Liver (tissue), 9 donors: ENCODE results near the gene LHFPL6. TPM values are rescaled to one million over a fixed set of nuclear protein-coding genes. Genes with fewer than 3 reads are reported as not detected.

Source experiments
- DNase-seq: peaks from one replicate; pipeline ENCODE4 v3.0.0-alpha.2; 2017; ENCODE audit warnings: low spot score
- H3K27ac ChIP-seq, 2 donors: one replicate each; pipeline ENCODE4 v1.7.0; 2013; ENCODE audit warnings: inconsistent platforms in 2 of 2, low read length in 2 of 2, control low read depth in 1 of 2, low read depth in 1 of 2, mild to moderate bottlenecking in 1 of 2
- H3K27me3 ChIP-seq, 4 donors: one replicate each; pipeline versions ENCODE4 v1.6.1 to v1.7.0; 2013; ENCODE audit warnings: low read length in 3 of 4, inconsistent platforms in 1 of 4, mild to moderate bottlenecking in 1 of 4, moderate library complexity in 1 of 4; ENCODE audit not compliant: control insufficient read depth in 4 of 4, insufficient read depth in 4 of 4
- H3K36me3 ChIP-seq, 4 donors: one replicate each; pipeline versions ENCODE4 v1.6.1 to v1.7.0; 2013; ENCODE audit warnings: low read length in 3 of 4, mild to moderate bottlenecking in 3 of 4, low read depth in 1 of 4, moderate library complexity in 1 of 4; ENCODE audit not compliant: control insufficient read depth in 4 of 4, insufficient read depth in 3 of 4
- H3K4me1 ChIP-seq, 4 donors: one replicate each; pipeline versions ENCODE4 v1.6.1 to v1.7.0; 2013; ENCODE audit warnings: low read length in 3 of 4, mild to moderate bottlenecking in 3 of 4, moderate library complexity in 1 of 4; ENCODE audit not compliant: control insufficient read depth in 4 of 4, insufficient read depth in 4 of 4
- H3K4me3 ChIP-seq, 3 donors: one replicate each; pipeline versions ENCODE4 v1.6.1 to v1.7.0; 2013; ENCODE audit warnings: low read length in 3 of 3, control low read depth in 1 of 3, low read depth in 1 of 3, mild to moderate bottlenecking in 1 of 3
- H3K9ac ChIP-seq, 2 donors: one replicate each; pipeline ENCODE4 v1.7.0; 2013; ENCODE audit warnings: low read length in 2 of 2, mild to moderate bottlenecking in 2 of 2, moderate library complexity in 2 of 2, control low read depth in 1 of 2, low read depth in 1 of 2
- H3K9me3 ChIP-seq, 4 donors: one replicate each; pipeline versions ENCODE4 v1.6.1 to v1.7.0; 2013; ENCODE audit warnings: low read length in 3 of 4; ENCODE audit not compliant: control insufficient read depth in 4 of 4
- EGR1 ChIP-seq, 2 donors: IDR thresholded peaks; 2 replicates each; pipeline ENCODE4 v1.6.1; 2016 to 2018; ENCODE audit warnings: antibody characterized with exemption in 2 of 2, low read depth in 2 of 2
- FOXA1 ChIP-seq: IDR thresholded peaks from 2 replicates; pipeline ENCODE4 v1.6.1; 2016; ENCODE audit warnings: antibody characterized with exemption
- FOXA2 ChIP-seq: IDR thresholded peaks from 2 replicates; pipeline ENCODE4 v1.6.1; 2016; ENCODE audit warnings: antibody characterized with exemption
- GABPA ChIP-seq, 2 donors: IDR thresholded peaks in 1 of 2; conservative IDR thresholded peaks in 1 of 2; 2 replicates each; pipeline ENCODE4 v1.6.1; 2016; ENCODE audit warnings: antibody characterized with exemption in 2 of 2, mild to moderate bottlenecking in 1 of 2, moderate library complexity in 1 of 2
- HNF4A ChIP-seq, 2 donors: conservative IDR thresholded peaks; 2 replicates each; pipeline ENCODE4 v1.6.1; 2016; ENCODE audit warnings: antibody characterized with exemption in 2 of 2, mild to moderate bottlenecking in 2 of 2
- HNF4G ChIP-seq: IDR thresholded peaks from 2 replicates; pipeline ENCODE4 v1.6.1; 2016; ENCODE audit warnings: antibody characterized with exemption
- JUND ChIP-seq, 2 donors: IDR thresholded peaks; 2 replicates each; pipeline ENCODE4 v1.6.1; 2016; ENCODE audit warnings: antibody characterized with exemption in 2 of 2
- NR2F2 ChIP-seq: IDR thresholded peaks from 2 replicates; pipeline ENCODE4 v1.6.1; 2016; ENCODE audit warnings: antibody characterized with exemption
- RAD21 ChIP-seq, 2 donors: IDR thresholded peaks; 2 replicates each; pipeline ENCODE4 v1.6.1; 2016; ENCODE audit warnings: antibody characterized with exemption in 2 of 2, mild to moderate bottlenecking in 2 of 2
- RXRA ChIP-seq, 2 donors: IDR thresholded peaks; 2 replicates each; pipeline ENCODE4 v1.6.1; 2017 to 2018; ENCODE audit warnings: antibody characterized with exemption in 2 of 2, mild to moderate bottlenecking in 1 of 2
- SP1 ChIP-seq: IDR thresholded peaks from 2 replicates; pipeline ENCODE4 v1.6.1; 2018; ENCODE audit warnings: antibody characterized with exemption, mild to moderate bottlenecking
- TAF1 ChIP-seq: conservative IDR thresholded peaks from 2 replicates; pipeline ENCODE4 v1.6.1; 2016; ENCODE audit warnings: antibody characterized with exemption, mild to moderate bottlenecking
- YY1 ChIP-seq: IDR thresholded peaks from 2 replicates; pipeline ENCODE4 v1.6.1; 2016; ENCODE audit warnings: antibody characterized with exemption, mild to moderate bottlenecking
- polyA plus RNA-seq, 2 donors: library from polyadenylated mRNA; stranded (reverse) in 1 of 2; unstranded in 1 of 2; fragments of 200-250 nt in 1 of 2; fragments of >200 nt in 1 of 2; fragmentation: Nextera tagmentation in 1 of 2; extraction: Ambion mirVana in 1 of 2; gene quantifications; one replicate each; pipeline versions ENCODE4 v1.2.1 to v1.2.3, GENCODE V29; 2013 to 2015
- total RNA-seq, 2 donors: library from RNA; depleted of rRNA; stranded (reverse); fragments of >200 nt; gene quantifications; one replicate each; pipeline ENCODE4 v1.2.3, GENCODE V29; 2014
- TF ChIP-seq, protein P1 (sequence below): fragments of 150-350 bp; IDR thresholded peaks from 2 replicates; pipeline ENCODE4 v1.5.1; 2017; ENCODE audit warnings: improper control_type of control experiment, low read depth, low read length; ENCODE audit not compliant: missing input control
- TF ChIP-seq, protein P2 (sequence below): IDR thresholded peaks from 2 replicates; pipeline ENCODE4 v1.6.1; 2016; ENCODE audit warnings: antibody characterized with exemption
- TF ChIP-seq, protein P3 (sequence below): IDR thresholded peaks from 2 replicates; pipeline ENCODE4 v1.6.1; 2016; ENCODE audit warnings: antibody characterized with exemption
- TF ChIP-seq, protein P4 (sequence below): IDR thresholded peaks from 2 replicates; pipeline ENCODE4 v1.6.1; 2016; ENCODE audit warnings: antibody characterized with exemption, mild to moderate bottlenecking
- TF ChIP-seq, protein P5 (sequence below): IDR thresholded peaks from 2 replicates; pipeline ENCODE4 v1.6.1; 2016; ENCODE audit warnings: antibody characterized with exemption
- donor health status: healthy.
- donor health status: healthy.
- donor health status: healthy.
- donor health status: healthy.
- donor health status: healthy.

LHFPL6 gene
- total and polyA plus RNA-seq, 4 donors, result 2.6 to 8.3 (median 5.5) TPM

DNA sequence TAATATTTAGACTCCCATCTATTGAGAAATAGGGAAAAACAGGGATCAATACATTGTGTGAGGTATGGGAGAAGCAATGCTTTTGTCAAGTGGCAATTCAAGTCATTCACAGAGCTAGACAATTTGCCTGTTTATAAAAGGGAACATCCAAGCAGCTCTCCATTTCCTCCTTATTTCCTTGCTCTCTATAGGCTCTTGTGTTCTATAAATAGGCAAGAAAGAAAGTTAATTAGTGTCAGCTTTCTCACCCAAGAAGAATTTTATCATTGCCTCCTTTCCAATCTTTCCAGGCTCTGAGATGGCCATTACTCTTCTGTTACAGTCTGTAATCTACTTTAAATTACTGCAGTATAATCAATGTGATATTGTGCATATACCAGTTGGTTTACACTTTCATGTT is 199.9 kb downstream of the LHFPL6 start:
- Histone ChIP-seq H3K4me3 (no peak overlapping the region), H3K4me1 (no peaks in the 10 kb centered on the region), H3K27ac (no peak overlapping the region), H3K9me3 (no peaks in the 10 kb centered on the region), H3K9ac (no peak overlapping the region), H3K27me3 (no peaks in the 10 kb centered on the region), H3K36me3 (no peaks in the 10 kb centered on the region)
- TF ChIP-seq FOXA2 (no peak), HNF4A (conservative IDR thresholded peaks at IDR 0.05) (no peak), HNF4G (no peak), SP1 (no peak), RXRA (IDR thresholded peaks at IDR 0.05) (no peak), FOXA1 (no peak), RAD21 (IDR thresholded peaks at IDR 0.05) (no peak), NR2F2 (no peak), JUND (IDR thresholded peaks at IDR 0.05) (no peak), YY1 (no peak), GABPA (IDR thresholded peaks at IDR 0.05 in 1 of 2, conservative IDR thresholded peaks at IDR 0.05 in 1 of 2) (no peak), TAF1 (no peak), EGR1 (IDR thresholded peaks at IDR 0.05; ENCODE audit: low read depth in 2 of 2) (no peak)
- TF ChIP-seq, protein P1, sequence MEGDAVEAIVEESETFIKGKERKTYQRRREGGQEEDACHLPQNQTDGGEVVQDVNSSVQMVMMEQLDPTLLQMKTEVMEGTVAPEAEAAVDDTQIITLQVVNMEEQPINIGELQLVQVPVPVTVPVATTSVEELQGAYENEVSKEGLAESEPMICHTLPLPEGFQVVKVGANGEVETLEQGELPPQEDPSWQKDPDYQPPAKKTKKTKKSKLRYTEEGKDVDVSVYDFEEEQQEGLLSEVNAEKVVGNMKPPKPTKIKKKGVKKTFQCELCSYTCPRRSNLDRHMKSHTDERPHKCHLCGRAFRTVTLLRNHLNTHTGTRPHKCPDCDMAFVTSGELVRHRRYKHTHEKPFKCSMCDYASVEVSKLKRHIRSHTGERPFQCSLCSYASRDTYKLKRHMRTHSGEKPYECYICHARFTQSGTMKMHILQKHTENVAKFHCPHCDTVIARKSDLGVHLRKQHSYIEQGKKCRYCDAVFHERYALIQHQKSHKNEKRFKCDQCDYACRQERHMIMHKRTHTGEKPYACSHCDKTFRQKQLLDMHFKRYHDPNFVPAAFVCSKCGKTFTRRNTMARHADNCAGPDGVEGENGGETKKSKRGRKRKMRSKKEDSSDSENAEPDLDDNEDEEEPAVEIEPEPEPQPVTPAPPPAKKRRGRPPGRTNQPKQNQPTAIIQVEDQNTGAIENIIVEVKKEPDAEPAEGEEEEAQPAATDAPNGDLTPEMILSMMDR, result no peak
- TF ChIP-seq, protein P2, sequence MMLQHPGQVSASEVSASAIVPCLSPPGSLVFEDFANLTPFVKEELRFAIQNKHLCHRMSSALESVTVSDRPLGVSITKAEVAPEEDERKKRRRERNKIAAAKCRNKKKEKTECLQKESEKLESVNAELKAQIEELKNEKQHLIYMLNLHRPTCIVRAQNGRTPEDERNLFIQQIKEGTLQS, result no peak
- TF ChIP-seq, protein P3, sequence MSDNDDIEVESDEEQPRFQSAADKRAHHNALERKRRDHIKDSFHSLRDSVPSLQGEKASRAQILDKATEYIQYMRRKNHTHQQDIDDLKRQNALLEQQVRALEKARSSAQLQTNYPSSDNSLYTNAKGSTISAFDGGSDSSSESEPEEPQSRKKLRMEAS, result no peak
- TF ChIP-seq, protein P4, sequence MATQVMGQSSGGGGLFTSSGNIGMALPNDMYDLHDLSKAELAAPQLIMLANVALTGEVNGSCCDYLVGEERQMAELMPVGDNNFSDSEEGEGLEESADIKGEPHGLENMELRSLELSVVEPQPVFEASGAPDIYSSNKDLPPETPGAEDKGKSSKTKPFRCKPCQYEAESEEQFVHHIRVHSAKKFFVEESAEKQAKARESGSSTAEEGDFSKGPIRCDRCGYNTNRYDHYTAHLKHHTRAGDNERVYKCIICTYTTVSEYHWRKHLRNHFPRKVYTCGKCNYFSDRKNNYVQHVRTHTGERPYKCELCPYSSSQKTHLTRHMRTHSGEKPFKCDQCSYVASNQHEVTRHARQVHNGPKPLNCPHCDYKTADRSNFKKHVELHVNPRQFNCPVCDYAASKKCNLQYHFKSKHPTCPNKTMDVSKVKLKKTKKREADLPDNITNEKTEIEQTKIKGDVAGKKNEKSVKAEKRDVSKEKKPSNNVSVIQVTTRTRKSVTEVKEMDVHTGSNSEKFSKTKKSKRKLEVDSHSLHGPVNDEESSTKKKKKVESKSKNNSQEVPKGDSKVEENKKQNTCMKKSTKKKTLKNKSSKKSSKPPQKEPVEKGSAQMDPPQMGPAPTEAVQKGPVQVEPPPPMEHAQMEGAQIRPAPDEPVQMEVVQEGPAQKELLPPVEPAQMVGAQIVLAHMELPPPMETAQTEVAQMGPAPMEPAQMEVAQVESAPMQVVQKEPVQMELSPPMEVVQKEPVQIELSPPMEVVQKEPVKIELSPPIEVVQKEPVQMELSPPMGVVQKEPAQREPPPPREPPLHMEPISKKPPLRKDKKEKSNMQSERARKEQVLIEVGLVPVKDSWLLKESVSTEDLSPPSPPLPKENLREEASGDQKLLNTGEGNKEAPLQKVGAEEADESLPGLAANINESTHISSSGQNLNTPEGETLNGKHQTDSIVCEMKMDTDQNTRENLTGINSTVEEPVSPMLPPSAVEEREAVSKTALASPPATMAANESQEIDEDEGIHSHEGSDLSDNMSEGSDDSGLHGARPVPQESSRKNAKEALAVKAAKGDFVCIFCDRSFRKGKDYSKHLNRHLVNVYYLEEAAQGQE, result no peak
- TF ChIP-seq, protein P5, sequence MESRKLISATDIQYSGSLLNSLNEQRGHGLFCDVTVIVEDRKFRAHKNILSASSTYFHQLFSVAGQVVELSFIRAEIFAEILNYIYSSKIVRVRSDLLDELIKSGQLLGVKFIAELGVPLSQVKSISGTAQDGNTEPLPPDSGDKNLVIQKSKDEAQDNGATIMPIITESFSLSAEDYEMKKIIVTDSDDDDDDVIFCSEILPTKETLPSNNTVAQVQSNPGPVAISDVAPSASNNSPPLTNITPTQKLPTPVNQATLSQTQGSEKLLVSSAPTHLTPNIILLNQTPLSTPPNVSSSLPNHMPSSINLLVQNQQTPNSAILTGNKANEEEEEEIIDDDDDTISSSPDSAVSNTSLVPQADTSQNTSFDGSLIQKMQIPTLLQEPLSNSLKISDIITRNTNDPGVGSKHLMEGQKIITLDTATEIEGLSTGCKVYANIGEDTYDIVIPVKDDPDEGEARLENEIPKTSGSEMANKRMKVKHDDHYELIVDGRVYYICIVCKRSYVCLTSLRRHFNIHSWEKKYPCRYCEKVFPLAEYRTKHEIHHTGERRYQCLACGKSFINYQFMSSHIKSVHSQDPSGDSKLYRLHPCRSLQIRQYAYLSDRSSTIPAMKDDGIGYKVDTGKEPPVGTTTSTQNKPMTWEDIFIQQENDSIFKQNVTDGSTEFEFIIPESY, result no peak
- DNase-seq, result no peak
